Measurements from ENCODE around the gene ZNF598. TPM values are rescaled to one million over a fixed set of nuclear protein-coding genes. Genes with fewer than 3 reads are reported as not detected.
A peak's percentile ranks its signal among the peaks of the same experiment; 100 is the strongest.

Gene ZNF598
- total RNA-seq, 1 experiment from 2014 or later = 50.4 TPM

DNA sequence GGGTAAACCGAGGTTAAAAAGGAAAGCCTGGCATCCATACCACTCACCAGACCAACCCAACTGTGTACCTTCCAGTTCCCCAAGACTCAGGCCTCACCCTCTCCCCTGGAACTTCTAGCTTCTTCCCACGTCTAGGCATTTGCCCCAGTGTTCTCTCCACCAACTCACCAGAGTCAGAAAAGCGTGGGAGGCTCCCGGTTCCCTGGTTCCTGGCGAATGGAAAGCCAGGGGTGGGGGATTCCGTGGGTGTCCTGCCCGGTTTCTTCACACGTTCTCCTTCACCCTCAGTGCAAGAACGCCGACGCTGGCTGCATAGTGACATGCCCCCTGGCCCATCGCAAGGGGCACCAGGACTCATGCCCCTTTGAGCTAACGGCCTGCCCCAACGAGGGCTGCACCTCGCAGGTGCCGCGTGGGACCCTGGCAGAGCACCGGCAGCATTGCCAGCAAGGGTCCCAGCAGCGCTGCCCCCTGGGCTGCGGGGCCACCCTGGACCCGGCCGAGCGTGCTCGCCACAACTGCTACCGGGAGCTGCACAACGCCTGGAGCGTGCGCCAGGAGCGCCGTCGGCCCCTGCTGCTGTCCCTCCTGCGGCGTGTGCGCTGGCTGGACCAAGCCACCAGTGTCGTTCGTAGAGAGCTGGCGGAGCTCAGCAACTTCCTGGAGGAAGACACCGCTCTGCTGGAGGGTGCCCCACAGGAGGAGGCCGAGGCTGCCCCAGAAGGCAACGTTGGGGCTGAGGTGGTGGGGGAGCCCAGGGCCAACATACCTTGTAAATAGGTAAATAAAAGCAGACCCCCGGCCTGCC lies 41.3 kb downstream of the ZNF598 start:
- POLR2A ChIA-PET = no interaction called here
- H3K27me3 ChIP-seq (replicated peaks; ENCODE audit: control insufficient read depth, insufficient read depth, low read length) = no peaks in the 10 kb centered on the region

DNA sequence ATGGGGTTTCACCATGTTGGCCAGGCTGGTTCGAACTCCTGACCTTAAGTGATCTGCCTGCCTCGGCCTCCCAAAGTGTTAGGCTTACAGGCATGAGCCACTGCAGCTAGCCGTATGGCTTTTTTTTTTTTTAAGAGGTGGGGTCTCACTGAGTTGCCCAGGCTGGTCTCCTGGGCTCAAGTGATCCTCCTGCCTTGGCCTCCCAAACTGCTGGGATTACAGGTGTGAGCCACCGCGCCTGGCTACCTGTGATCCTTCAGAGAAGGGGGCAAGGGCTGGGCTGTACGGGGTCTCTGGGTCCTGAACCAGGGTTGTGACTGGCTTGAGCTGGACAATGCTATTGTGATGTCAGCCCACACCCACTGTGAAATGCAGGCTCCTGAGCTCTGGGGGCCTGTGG lies 43.2 kb downstream of the ZNF598 start, which contains the start of gene RNF151:
Gene RNF151, plus strand, starts transcription at position 397 of the 400 bp plus-strand sequence. CDS start 26 bp downstream, outside the sequence.
- no peaks in the 10 kb centered on the region for H3K27me3 Mint-ChIP-seq (ENCODE audit: insufficient read depth, unreplicated experiment)
- H3K9me3 ChIP-seq = no peaks in the 10 kb centered on the region
- peak within 1 kb of the TSS; percentile 76 for H3K4me3 Mint-ChIP-seq (ENCODE audit: unreplicated experiment)
- H3K9me3 Mint-ChIP-seq (ENCODE audit: unreplicated experiment) = no peaks in the 10 kb centered on the region
- DNase-seq = no peak
- peaks cover 8% of the 10 kb centered on the region for H3K36me3 ChIP-seq (ENCODE audit: control insufficient read depth, insufficient read depth, low read length)
- H3K27ac Mint-ChIP-seq (ENCODE audit: unreplicated experiment) = peak within 1 kb of the TSS; percentile 96
- peaks cover 17% of the 10 kb centered on the region for H3K4me1 ChIP-seq
- H3K4me3 ChIP-seq (ENCODE audit: low read depth, low read length) = peak within 1 kb of the TSS; percentile 83
- ChIA-PET CTCF (no interaction called here), POLR2A (no interaction called here)
- H3K4me1 Mint-ChIP-seq (ENCODE audit: low read depth, unreplicated experiment) = peaks cover 12% of the 10 kb centered on the region
- BruUV-seq (replicated peaks) = no TSS peak
- peaks cover 49% of the 10 kb centered on the region for H3K36me3 Mint-ChIP-seq (ENCODE audit: insufficient read depth, unreplicated experiment)
- TF ChIP-seq, protein P1, sequence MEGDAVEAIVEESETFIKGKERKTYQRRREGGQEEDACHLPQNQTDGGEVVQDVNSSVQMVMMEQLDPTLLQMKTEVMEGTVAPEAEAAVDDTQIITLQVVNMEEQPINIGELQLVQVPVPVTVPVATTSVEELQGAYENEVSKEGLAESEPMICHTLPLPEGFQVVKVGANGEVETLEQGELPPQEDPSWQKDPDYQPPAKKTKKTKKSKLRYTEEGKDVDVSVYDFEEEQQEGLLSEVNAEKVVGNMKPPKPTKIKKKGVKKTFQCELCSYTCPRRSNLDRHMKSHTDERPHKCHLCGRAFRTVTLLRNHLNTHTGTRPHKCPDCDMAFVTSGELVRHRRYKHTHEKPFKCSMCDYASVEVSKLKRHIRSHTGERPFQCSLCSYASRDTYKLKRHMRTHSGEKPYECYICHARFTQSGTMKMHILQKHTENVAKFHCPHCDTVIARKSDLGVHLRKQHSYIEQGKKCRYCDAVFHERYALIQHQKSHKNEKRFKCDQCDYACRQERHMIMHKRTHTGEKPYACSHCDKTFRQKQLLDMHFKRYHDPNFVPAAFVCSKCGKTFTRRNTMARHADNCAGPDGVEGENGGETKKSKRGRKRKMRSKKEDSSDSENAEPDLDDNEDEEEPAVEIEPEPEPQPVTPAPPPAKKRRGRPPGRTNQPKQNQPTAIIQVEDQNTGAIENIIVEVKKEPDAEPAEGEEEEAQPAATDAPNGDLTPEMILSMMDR (IDR thresholded peaks at IDR 0.05; ENCODE audit: insufficient read depth in 1 of 2, low read depth in 1 of 2, low read length in 1 of 2, severe bottlenecking in 1 of 2, unreplicated experiment in 1 of 2) = no peak
- intact Hi-C loops (cut with micrococcal nuclease; ENCODE audit: unreplicated experiment) = no loop called here
- no peaks in the 10 kb centered on the region for H3K27me3 ChIP-seq (replicated peaks; ENCODE audit: control insufficient read depth, insufficient read depth, low read length)

More for the DNA sequence above, 41.3 kb downstream of the ZNF598 start:
- H3K27ac Mint-ChIP-seq (ENCODE audit: unreplicated experiment) = no peak overlapping the region
- H3K4me3 ChIP-seq (ENCODE audit: low read depth, low read length) = no peak overlapping the region
- H3K9me3 ChIP-seq = no peaks in the 10 kb centered on the region
- peaks cover 38% of the 10 kb centered on the region for H3K36me3 Mint-ChIP-seq (ENCODE audit: insufficient read depth, unreplicated experiment)
- no TSS peak for BruUV-seq (replicated peaks)
- TF ChIP-seq, protein P1 (IDR thresholded peaks at IDR 0.05; ENCODE audit: insufficient read depth in 1 of 2, low read depth in 1 of 2, low read length in 1 of 2, severe bottlenecking in 1 of 2, unreplicated experiment in 1 of 2) = no peak
- no peaks in the 10 kb centered on the region for H3K27me3 Mint-ChIP-seq (ENCODE audit: insufficient read depth, unreplicated experiment)
- peaks cover 3% of the 10 kb centered on the region for H3K36me3 ChIP-seq (ENCODE audit: control insufficient read depth, insufficient read depth, low read length)
- H3K4me1 ChIP-seq = 0 out of 2 replicates have a peak, but pooled peaks cover under 1% of the 10 kb centered on the region
- intact Hi-C loops (cut with micrococcal nuclease; ENCODE audit: unreplicated experiment) = no loop called here
- H3K4me1 Mint-ChIP-seq (ENCODE audit: low read depth, unreplicated experiment) = peaks cover 15% of the 10 kb centered on the region
- CTCF ChIA-PET = no interaction called here
- DNase-seq = no peak
- H3K4me3 Mint-ChIP-seq (ENCODE audit: unreplicated experiment) = no peak overlapping the region
- H3K9me3 Mint-ChIP-seq (ENCODE audit: unreplicated experiment) = no peaks in the 10 kb centered on the region

DNA sequence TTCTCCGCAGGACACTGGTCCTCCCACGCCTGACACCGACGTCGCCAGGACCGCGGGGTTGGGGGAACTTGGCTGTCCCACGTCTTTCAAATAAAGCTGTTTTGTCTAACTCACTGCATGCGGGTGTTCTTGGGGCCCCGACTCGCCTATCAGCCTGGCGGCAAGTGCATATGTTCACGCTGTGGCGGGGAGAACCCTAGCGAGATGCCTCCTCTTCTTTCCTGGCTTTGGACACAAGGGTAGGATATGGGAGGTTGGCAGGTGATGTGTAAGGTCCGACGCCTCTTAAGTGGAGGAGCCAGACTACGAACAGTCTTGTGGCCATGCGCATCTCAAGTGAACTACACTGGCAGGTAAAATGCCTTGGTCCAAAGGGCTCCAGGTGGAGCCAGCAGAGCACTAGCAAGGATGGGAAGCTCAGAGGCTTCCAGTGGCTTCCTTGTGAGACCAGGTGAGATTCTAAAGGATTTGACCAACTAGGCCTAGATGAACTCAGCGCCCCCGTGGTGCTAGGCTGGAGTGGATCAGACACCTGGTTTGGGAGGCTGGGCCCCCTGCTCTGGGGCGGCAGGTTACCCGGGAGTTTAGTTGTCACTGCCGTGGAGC lies 44.1 kb downstream of the ZNF598 start:
- Mint-ChIP-seq H3K27ac (ENCODE audit: unreplicated experiment) (peak overlapping the region; percentile 96), H3K4me3 (ENCODE audit: unreplicated experiment) (peak overlapping the region; percentile 76), H3K36me3 (ENCODE audit: insufficient read depth, unreplicated experiment) (peaks cover 55% of the 10 kb centered on the region), H3K9me3 (ENCODE audit: unreplicated experiment) (no peaks in the 10 kb centered on the region), H3K27me3 (ENCODE audit: insufficient read depth, unreplicated experiment) (no peaks in the 10 kb centered on the region), H3K4me1 (ENCODE audit: low read depth, unreplicated experiment) (peaks cover 20% of the 10 kb centered on the region)
- ChIA-PET CTCF (interaction anchor here (1.1 kb wide), 1 partner anchor 24 kb away, joined by 3 read pairs; the partner anchor contains the start of gene SYNGR3), POLR2A (interaction anchor here (0.6 to 1.9 kb wide), 17 partner anchors 19 to 288 kb away, joined by 3 to 36 read pairs (median 6); partner anchors contain the start of genes ECI1, GFER, JPT2 and MSRB1)
- Histone ChIP-seq H3K36me3 (ENCODE audit: control insufficient read depth, insufficient read depth, low read length) (peaks cover 8% of the 10 kb centered on the region), H3K4me1 (peaks cover 17% of the 10 kb centered on the region), H3K9me3 (no peaks in the 10 kb centered on the region), H3K4me3 (ENCODE audit: low read depth, low read length) (peak overlapping the region; percentile 83), H3K27me3 (replicated peaks; ENCODE audit: control insufficient read depth, insufficient read depth, low read length) (no peaks in the 10 kb centered on the region)
- TSS peak; percentile 64 for BruUV-seq (replicated peaks)
- TF ChIP-seq, protein P1 (IDR thresholded peaks at IDR 0.05; ENCODE audit: insufficient read depth in 1 of 2, low read depth in 1 of 2, low read length in 1 of 2, severe bottlenecking in 1 of 2, unreplicated experiment in 1 of 2) = no peak
- intact Hi-C loops (cut with micrococcal nuclease; ENCODE audit: unreplicated experiment) = no loop called here
- no peak for DNase-seq
